ENCODE measurements around the gene KIF23.

DNA sequence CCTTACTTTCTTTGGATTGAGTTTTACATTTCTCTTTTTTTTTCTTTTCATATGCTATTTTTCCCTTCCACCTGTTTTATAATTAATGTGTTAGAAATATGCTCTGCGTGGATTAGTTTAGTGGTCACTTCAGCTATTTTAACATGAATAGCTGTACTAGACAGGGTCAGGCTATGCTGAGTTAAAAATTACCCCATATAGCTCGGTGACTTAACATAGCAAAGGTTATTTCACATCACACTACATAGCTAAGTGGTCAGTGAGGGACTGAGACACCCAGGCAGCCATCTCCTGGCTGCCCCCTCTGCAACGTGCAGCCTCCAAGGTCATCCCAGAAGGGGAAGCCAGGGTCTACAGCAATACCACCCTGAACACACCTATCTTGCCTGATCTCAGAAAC is 46.9 kb upstream of the KIF23 start:
- TF ChIP-seq, protein P1, sequence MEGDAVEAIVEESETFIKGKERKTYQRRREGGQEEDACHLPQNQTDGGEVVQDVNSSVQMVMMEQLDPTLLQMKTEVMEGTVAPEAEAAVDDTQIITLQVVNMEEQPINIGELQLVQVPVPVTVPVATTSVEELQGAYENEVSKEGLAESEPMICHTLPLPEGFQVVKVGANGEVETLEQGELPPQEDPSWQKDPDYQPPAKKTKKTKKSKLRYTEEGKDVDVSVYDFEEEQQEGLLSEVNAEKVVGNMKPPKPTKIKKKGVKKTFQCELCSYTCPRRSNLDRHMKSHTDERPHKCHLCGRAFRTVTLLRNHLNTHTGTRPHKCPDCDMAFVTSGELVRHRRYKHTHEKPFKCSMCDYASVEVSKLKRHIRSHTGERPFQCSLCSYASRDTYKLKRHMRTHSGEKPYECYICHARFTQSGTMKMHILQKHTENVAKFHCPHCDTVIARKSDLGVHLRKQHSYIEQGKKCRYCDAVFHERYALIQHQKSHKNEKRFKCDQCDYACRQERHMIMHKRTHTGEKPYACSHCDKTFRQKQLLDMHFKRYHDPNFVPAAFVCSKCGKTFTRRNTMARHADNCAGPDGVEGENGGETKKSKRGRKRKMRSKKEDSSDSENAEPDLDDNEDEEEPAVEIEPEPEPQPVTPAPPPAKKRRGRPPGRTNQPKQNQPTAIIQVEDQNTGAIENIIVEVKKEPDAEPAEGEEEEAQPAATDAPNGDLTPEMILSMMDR (IDR thresholded peaks at IDR 0.05), result no peak
- no peak for TF ChIP-seq POLR2A (IDR thresholded peaks at IDR 0.05)

Data from lower leg skin (tissue), 3 donors.